ENCODE results near the gene COL24A1. TPM values are rescaled to one million over a fixed set of nuclear protein-coding genes. Genes with fewer than 3 reads are reported as not detected.
A peak's percentile ranks its signal among the peaks of the same experiment; 100 is the strongest.

COL24A1 gene
- total and polyA plus RNA-seq, 2 donors from 2014 or later, result 0.47 to 0.54 TPM

GRCh38 chr1:86137436-86137835 is 19.1 kb downstream of the COL24A1 start:
- DNase-seq, result no peak
- H3K27ac ChIP-seq (ENCODE audit: low read depth in 2 of 2, low read length in 2 of 2), result no peak overlapping the region
- no peaks in the 10 kb centered on the region for H3K4me1 ChIP-seq (ENCODE audit: control insufficient read depth in 2 of 3, insufficient read depth in 2 of 3, low read depth in 1 of 3, low read length in 3 of 3)
- TF ChIP-seq CTCF (IDR thresholded peaks at IDR 0.05; ENCODE audit: borderline replicate concordance, extremely low read depth, insufficient read depth), result no peak
- intact Hi-C loops (cut with DNase I), result no loop called here
- H3K36me3 ChIP-seq (ENCODE audit: control insufficient read depth in 2 of 3, insufficient read depth in 3 of 3, low read length in 3 of 3), result no peaks in the 10 kb centered on the region
- no peaks in the 10 kb centered on the region for H3K27me3 ChIP-seq (ENCODE audit: control insufficient read depth, insufficient read depth, low read length)
- FAIRE-seq, result no peak
- H3K9me3 ChIP-seq (ENCODE audit: control insufficient read depth in 2 of 3, insufficient read depth in 1 of 3, low read length in 3 of 3), result no peaks in the 10 kb centered on the region
- no peak overlapping the region for H3K4me3 ChIP-seq (ENCODE audit: low read length in 3 of 3)
- no peak overlapping the region for H3K9ac ChIP-seq (ENCODE audit: low read length in 3 of 3)

- H3K9ac ChIP-seq (ENCODE audit: low read length in 3 of 3), result no peak overlapping the region
- TF ChIP-seq CTCF (IDR thresholded peaks at IDR 0.05; ENCODE audit: borderline replicate concordance, extremely low read depth, insufficient read depth), result no peak
- intact Hi-C loops (cut with DNase I), result no loop called here
- H3K36me3 ChIP-seq (ENCODE audit: control insufficient read depth in 2 of 3, insufficient read depth in 3 of 3, low read length in 3 of 3), result no peaks in the 10 kb centered on the region
- DNase-seq (no peak), FAIRE-seq (no peak)
- no peak overlapping the region for H3K4me3 ChIP-seq (ENCODE audit: low read length in 3 of 3)
- H3K9me3 ChIP-seq (ENCODE audit: control insufficient read depth in 2 of 3, insufficient read depth in 1 of 3, low read length in 3 of 3), result no peaks in the 10 kb centered on the region
- no peak overlapping the region for H3K27ac ChIP-seq (ENCODE audit: low read depth in 2 of 2, low read length in 2 of 2)
- no peaks in the 10 kb centered on the region for H3K4me1 ChIP-seq (ENCODE audit: control insufficient read depth in 2 of 3, insufficient read depth in 2 of 3, low read depth in 1 of 3, low read length in 3 of 3)
- no peaks in the 10 kb centered on the region for H3K27me3 ChIP-seq (ENCODE audit: control insufficient read depth, insufficient read depth, low read length)
These were observed 37.3 kb downstream of the COL24A1 start for GRCh38 chr1:86119214-86119764.

- Histone ChIP-seq H3K4me3 (ENCODE audit: low read length in 3 of 3) (no peak overlapping the region), H3K36me3 (ENCODE audit: control insufficient read depth in 2 of 3, insufficient read depth in 3 of 3, low read length in 3 of 3) (no peaks in the 10 kb centered on the region), H3K9me3 (ENCODE audit: control insufficient read depth in 2 of 3, insufficient read depth in 1 of 3, low read length in 3 of 3) (no peaks in the 10 kb centered on the region), H3K9ac (ENCODE audit: low read length in 3 of 3) (no peak overlapping the region), H3K27ac (ENCODE audit: low read depth in 2 of 2, low read length in 2 of 2) (no peak overlapping the region), H3K4me1 (ENCODE audit: control insufficient read depth in 2 of 3, insufficient read depth in 2 of 3, low read depth in 1 of 3, low read length in 3 of 3) (no peaks in the 10 kb centered on the region), H3K27me3 (ENCODE audit: control insufficient read depth, insufficient read depth, low read length) (no peaks in the 10 kb centered on the region)
- DNase-seq (peak in 1 of 5 donors; percentile 4), FAIRE-seq (no peak)
- TF ChIP-seq CTCF (IDR thresholded peaks at IDR 0.05; ENCODE audit: borderline replicate concordance, extremely low read depth, insufficient read depth), result no peak
- intact Hi-C loops (cut with DNase I), result no loop called here
These were observed 41.7 kb downstream of the COL24A1 start for GRCh38 chr1:86114816-86115400.
